HG03460 (cell line): Measurements from ENCODE around the gene PYCR2.

ENCODE experiments used
- ATAC-seq: cut with Tn5 transposase; IDR thresholded peaks from one replicate; pipeline ENCODE4 v1.9.1; 2021; ENCODE audit not compliant: unreplicated experiment

Gene PYCR2

DNA sequence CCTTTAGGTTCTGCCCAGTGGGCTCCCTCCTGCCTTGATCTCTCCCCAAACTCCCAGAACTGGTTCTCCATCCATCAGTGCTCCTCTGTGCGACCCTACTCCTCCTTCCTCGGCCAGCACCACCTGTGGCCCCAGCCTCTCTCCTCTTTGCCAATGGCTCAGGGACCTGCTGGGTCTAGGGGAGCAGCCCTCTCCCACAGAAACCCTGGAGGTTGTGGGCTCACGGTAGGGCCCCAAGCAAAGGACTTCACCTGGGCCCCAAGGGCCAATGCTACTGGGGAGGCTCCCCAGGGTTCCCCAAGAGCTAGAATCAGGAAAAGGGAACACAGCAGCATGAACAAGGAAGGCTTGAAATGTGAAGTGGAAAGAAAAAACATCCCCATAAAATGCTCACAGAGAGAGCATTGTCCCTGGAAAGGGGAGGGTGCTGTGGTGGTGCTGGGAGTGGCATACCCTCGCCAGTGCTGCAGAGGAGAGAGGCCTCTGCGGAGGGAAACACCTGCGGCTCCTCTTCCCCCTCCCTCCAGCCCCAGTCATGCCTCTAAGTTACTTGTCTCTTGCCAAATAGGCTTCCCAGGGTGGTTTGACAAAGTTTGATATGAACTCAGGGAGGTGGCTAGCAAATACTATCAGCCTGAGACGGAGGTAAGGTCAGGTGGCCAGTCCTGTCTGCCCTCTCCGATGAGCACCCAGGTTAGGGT is 44.4 kb downstream of the PYCR2 start:
- ATAC-seq = no peak

DNA sequence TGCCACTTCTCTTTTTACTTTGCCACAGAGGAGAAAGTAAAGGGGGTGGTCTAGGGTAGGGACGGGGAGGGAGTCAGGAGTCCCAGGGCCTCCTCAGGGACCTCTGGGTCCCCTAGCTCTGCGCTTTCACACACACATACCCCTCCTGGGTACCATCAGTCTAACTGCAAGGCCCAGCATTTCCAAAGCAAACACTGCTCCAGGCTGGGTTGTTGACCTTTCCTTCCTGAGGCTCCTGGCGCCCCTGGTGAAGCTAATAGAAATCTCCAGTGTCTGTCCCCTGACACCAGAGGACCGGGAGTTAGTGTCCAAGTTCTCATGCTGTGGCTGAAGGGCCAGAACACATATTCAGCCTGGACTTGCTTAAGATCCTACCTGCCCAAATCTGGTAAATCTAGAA is 45.8 kb downstream of the PYCR2 start:
- ATAC-seq = no peak

DNA sequence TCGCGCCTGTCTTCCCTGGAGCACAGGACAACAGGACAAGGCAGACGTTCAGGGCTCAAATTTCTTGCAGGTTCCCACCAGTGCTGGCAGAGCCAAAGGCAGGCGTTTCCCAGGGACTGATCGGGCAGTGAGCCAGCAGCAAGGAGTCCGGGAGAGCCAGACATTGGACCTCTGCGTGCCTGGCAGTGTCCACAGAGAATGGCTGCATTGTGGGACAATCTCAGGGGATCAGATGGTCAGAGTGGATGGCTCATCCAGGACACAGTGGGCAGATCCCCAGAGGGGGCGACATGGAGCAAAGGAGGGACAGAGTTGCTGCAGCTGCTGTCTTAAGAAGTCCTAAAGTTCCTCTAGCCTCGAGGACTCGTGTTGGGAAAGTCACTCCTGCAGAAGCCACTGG is 46.5 kb downstream of the PYCR2 start:
- no peak for ATAC-seq

DNA sequence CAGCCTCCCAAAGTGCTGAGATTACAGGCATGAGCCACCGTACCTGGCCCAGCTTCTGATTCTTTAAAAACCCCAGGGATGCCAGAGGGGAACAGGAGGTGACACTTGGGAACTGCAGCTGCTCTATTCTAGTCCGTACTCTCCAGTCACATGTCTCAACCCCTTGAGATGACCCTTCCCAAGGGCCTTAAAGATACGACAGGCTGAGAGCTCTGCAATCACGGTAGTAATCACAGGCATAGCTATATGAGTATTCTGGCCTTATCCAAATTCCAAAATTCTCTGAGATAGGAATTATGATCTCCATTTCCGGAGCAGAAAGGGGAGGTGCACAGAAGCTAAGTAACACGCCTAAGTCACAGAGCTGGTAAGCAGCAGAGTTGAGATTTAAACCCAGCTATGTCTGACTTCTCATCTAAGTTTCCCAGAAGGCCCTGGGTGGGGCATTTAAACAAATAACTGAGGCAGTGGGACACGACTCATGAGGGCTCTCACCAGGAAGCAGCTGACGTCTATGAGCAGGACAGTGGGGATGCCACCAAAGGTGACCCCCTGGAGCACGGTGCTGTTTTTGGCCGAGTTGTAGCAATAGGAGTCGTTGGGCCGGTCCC is 47.0 kb downstream of the PYCR2 start:
- ATAC-seq = no peak

DNA sequence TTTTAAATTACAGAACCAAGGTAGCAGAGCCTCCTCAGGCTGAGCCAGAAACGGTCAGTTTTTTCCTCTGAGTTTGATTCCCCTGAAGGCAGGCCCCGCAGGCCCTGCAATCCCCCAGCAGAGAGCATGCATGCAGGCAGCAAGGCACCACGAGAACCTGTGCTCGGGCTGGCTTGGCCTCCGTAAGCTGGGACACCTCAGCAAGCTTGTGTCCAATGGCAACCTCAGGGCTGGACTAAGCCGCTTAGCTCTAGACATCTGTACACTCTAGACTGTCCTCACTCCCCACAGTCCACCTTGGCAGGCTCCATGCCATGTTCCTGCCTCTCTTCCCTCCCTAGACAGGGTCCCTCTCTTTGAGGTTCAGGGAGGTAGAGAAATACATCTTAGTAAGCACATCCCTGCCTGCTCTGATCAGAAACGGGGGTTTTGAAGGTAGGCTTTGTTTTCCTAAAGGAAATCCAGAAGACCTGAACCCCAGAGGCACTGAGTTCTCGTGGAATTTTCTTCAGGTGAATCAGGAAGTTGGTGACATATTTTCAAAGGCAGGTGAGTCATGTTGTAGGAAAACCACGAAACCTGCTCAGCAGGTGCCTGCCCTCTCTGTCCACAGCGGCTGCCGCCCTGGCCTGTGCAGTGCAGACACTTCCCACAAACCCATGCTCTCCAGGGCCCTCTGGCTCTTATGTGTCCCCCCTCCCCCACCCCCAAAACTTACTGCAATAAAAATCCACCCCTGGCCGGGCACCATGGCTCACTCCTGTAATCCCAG is 48.8 kb downstream of the PYCR2 start:
- no peak for ATAC-seq

DNA sequence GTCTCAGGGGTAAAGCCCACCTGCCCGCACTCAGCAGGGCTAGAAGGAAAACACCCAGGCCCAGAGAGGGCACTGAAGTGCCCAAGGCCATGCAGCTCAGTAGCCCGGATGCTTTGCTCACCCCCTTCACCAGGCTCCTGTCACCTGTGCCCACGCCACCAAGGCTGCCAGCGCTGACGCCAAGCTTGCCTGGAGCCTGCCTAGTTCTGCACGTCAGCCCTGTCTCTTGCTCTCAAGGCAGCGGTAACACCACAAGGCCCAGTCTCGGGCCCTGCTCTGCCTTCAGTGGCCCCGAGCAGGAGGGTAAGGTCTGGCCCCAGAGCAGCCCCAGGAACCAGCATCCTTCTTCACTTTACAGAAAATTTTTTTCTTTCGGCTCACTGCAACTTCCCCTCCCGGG is 49.6 kb downstream of the PYCR2 start:
- ATAC-seq = no peak

DNA sequence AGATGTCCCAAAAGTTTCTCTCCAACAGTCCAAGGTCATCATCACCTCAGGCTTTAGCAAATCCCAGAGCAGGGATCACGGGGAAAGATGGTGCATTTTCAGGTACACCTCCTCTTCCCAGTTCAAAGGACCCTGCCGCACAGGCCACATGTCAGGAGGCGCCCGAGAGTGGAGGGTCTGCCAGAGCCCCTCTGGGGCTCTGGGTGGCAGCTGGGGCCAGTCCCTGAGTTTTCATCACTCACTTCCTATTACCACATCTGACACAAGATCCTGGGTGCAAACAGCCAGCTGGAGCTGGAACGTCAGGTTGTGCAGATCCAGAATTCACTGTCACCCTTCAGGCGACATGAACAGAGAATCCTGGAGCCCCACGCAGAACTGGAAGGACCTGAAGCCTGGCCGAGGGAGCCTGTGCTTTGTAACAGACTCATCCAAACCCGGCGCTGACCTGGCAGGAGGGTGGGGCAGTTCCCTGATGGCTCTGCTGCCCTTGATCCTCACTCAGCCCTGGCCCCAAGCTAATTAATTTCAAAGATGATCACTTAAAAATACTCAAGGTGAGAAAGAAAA is 50.7 kb downstream of the PYCR2 start:
- ATAC-seq = no peak

DNA sequence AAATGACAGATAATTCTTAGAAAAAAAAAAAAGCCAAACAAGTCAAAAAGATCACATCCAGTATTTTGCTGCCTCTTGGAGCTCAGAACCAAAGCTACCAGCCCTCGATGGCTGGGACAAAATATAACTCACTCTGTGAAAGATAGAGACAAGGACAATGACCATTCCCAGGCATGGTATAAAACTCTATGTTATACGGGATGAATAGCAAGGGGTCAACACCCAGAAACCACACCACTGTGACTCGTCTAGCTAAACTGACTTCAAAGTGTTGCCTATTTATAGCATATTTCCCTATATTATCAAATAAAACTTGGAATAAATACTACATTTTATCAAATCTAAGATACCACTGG is 52.0 kb downstream of the PYCR2 start:
- no peak for ATAC-seq

DNA sequence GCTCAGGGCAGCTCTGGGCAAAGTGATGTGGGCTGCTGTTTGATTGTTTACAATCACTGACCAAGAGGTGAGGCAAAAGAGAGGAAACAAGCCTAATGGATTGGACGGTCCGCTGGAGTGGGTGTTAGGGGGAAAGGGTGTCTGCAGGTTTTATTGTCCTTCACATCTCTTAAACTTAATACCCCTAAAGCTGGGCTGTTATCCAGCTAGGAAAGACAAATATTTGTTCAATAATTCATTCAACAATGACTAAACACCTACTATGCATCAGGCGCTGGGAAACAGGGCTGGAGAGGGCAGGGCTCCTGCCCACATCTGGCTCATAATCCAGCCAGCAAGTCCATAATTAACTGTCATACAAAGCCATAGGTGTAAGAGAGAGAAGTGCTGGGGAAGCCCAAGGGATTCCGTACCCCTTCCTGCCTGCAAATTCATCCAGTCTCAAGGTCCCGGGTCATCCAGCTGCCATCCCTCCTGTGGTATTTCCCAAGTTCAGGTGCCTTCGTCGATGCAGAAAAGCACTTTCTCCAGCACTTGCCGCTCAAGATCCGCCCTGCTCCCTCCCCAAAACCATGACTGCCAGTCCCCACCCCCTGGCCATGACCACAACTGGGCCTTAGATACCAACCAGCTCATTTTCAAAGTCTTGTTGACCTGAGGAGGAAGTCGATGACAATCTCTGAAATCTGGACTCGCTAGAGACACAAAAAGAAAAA is 52.5 kb downstream of the PYCR2 start:
- no peak for ATAC-seq

DNA sequence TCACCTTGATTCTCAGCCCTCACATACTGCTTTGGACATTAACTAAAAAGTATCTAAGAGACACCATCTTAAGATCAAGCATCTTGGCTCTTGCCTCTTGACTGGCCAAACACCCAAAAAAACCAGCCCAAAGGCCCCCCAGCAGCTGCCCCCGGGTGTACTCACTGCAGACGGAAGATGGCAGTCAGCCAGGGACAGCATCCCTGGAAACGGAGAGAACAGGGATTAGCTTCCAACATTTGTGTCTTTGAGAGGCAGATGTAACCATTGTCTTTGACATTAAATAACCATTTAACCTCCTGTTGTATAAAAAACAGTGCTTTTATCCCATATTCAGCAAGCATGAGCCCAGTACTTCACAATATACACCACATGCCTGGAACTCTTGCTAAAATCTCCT is 53.1 kb downstream of the PYCR2 start:
- no peak for ATAC-seq
